ENCODE results near the gene LDLRAD3.

DNA sequence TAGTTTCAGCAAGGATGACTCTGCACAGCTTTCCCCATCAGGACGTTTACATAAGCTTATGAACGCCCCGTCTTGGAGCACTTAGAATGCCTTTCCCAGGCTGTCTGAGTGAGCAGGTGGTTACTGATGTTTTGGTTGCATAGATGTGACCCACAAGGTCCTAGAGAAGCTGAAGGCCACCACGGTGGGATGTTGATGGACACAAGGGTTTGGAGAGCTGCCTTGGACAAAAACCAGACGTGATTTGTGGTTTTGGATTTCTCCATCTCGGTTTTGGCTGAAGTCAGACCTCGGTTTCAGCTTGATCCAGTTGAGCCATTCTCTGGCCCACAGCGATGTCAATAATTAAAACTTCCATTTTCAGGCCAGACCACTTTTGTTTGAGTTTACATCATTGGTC is 151.9 kb downstream of the LDLRAD3 start:
- TF ChIP-seq, protein P1, sequence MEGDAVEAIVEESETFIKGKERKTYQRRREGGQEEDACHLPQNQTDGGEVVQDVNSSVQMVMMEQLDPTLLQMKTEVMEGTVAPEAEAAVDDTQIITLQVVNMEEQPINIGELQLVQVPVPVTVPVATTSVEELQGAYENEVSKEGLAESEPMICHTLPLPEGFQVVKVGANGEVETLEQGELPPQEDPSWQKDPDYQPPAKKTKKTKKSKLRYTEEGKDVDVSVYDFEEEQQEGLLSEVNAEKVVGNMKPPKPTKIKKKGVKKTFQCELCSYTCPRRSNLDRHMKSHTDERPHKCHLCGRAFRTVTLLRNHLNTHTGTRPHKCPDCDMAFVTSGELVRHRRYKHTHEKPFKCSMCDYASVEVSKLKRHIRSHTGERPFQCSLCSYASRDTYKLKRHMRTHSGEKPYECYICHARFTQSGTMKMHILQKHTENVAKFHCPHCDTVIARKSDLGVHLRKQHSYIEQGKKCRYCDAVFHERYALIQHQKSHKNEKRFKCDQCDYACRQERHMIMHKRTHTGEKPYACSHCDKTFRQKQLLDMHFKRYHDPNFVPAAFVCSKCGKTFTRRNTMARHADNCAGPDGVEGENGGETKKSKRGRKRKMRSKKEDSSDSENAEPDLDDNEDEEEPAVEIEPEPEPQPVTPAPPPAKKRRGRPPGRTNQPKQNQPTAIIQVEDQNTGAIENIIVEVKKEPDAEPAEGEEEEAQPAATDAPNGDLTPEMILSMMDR (conservative IDR thresholded peaks at IDR 0.05; ENCODE audit: low read length): no peak
- no peak for TF ChIP-seq EZH2phosphoT487 (IDR thresholded peaks at IDR 0.05; ENCODE audit: borderline replicate concordance)

All from Loucy (cell line).